IPS-20b (cell line): ENCODE data around the gene IL26.

Experiments used
- H3K27ac ChIP-seq: one replicate; pipeline ENCODE4 v1.5.1; 2013; ENCODE audit warnings: low read length
- H3K27me3 ChIP-seq: 2 replicates; pipeline ENCODE4 v1.6.1; 2013; ENCODE audit warnings: mild to moderate bottlenecking, low read length, inconsistent platforms; ENCODE audit not compliant: insufficient read depth
- H3K36me3 ChIP-seq: 2 replicates; pipeline ENCODE4 v1.6.1; 2013; ENCODE audit warnings: low read depth, mild to moderate bottlenecking, inconsistent platforms, low read length, moderate library complexity; ENCODE audit not compliant: insufficient read depth
- H3K4me1 ChIP-seq: 2 replicates; pipeline ENCODE4 v1.6.1; 2013; ENCODE audit warnings: mild to moderate bottlenecking, control low read depth, inconsistent platforms, low read length, moderate library complexity; ENCODE audit not compliant: insufficient read depth
- H3K4me3 ChIP-seq: 2 replicates; pipeline ENCODE4 v1.5.1; 2013; ENCODE audit warnings: mild to moderate bottlenecking, low read length, inconsistent platforms
- H3K9ac ChIP-seq: 2 replicates; pipeline ENCODE4 v1.6.1; 2013; ENCODE audit warnings: low read depth, mild to moderate bottlenecking, inconsistent platforms, low read length, moderate library complexity
- H3K9me3 ChIP-seq: 2 replicates; pipeline ENCODE4 v1.6.1; 2013; ENCODE audit warnings: mild to moderate bottlenecking, low read depth, low read length, inconsistent platforms; ENCODE audit not compliant: insufficient read depth

The IL26 gene

GRCh38 chr12:68260153-68260552, 34.5 kb upstream of the IL26 start:
- Histone ChIP-seq H3K9me3 (no peaks in the 10 kb centered on the region), H3K4me3 (no peak overlapping the region), H3K4me1 (peaks cover 5% of the 10 kb centered on the region; the same call in 1 of the 2 replicates), H3K27me3 (no peaks in the 10 kb centered on the region), H3K27ac (no peak overlapping the region), H3K9ac (no peak overlapping the region), H3K36me3 (no peaks in the 10 kb centered on the region)

GRCh38 chr12:68259318-68259940, 33.8 kb upstream of the IL26 start:
- H3K27ac ChIP-seq: no peak overlapping the region
- no peaks in the 10 kb centered on the region for H3K27me3 ChIP-seq
- H3K4me1 ChIP-seq: peaks cover 5% of the 10 kb centered on the region; the same call in 1 of the 2 replicates
- no peak overlapping the region for H3K4me3 ChIP-seq
- H3K36me3 ChIP-seq: no peaks in the 10 kb centered on the region
- no peak overlapping the region for H3K9ac ChIP-seq
- no peaks in the 10 kb centered on the region for H3K9me3 ChIP-seq

GRCh38 chr12:68253504-68253903, 27.9 kb upstream of the IL26 start, which contains the start of gene IL22:
TSS of gene IL22 (minus strand) at chr12:68253604. CDS start at chr12:68253448, 156 bp downstream.
- Histone ChIP-seq H3K36me3 (no peaks in the 10 kb centered on the region), H3K9me3 (no peaks in the 10 kb centered on the region), H3K27me3 (no peaks in the 10 kb centered on the region), H3K4me1 (no peaks in the 10 kb centered on the region), H3K4me3 (no peak within 1 kb of the TSS), H3K9ac (no peak within 1 kb of the TSS), H3K27ac (no peak within 1 kb of the TSS)

GRCh38 chr12:68252077-68252476, 26.5 kb upstream of the IL26 start:
- Histone ChIP-seq H3K36me3 (no peaks in the 10 kb centered on the region), H3K4me1 (no peaks in the 10 kb centered on the region), H3K27me3 (no peaks in the 10 kb centered on the region), H3K9ac (no peak overlapping the region), H3K4me3 (no peak overlapping the region), H3K9me3 (no peaks in the 10 kb centered on the region; the same call in 1 of the 2 replicates), H3K27ac (no peak overlapping the region)

- no peak overlapping the region for H3K9ac ChIP-seq
- H3K4me3 ChIP-seq: no peak overlapping the region
- no peaks in the 10 kb centered on the region for H3K36me3 ChIP-seq
- H3K9me3 ChIP-seq: no peaks in the 10 kb centered on the region; the same call in 1 of the 2 replicates
- no peaks in the 10 kb centered on the region for H3K4me1 ChIP-seq
- H3K27me3 ChIP-seq: no peaks in the 10 kb centered on the region
- H3K27ac ChIP-seq: no peak overlapping the region
Measured at GRCh38 chr12:68250454-68250853, 24.8 kb upstream of the IL26 start.

GRCh38 chr12:68247785-68248184, 22.2 kb upstream of the IL26 start:
- Histone ChIP-seq H3K27ac (no peak overlapping the region), H3K9me3 (no peaks in the 10 kb centered on the region; the same call in 1 of the 2 replicates), H3K9ac (no peak overlapping the region), H3K4me3 (no peak overlapping the region), H3K4me1 (no peaks in the 10 kb centered on the region), H3K36me3 (no peaks in the 10 kb centered on the region), H3K27me3 (no peaks in the 10 kb centered on the region)

- no peak overlapping the region for H3K27ac ChIP-seq
- H3K9ac ChIP-seq: no peak overlapping the region
- no peak overlapping the region for H3K4me3 ChIP-seq
- H3K27me3 ChIP-seq: no peaks in the 10 kb centered on the region
- no peaks in the 10 kb centered on the region for H3K36me3 ChIP-seq
- H3K9me3 ChIP-seq: no peaks in the 10 kb centered on the region; the same call in 1 of the 2 replicates
- H3K4me1 ChIP-seq: no peaks in the 10 kb centered on the region
Measured at GRCh38 chr12:68246350-68246749, 20.7 kb upstream of the IL26 start.

- Histone ChIP-seq H3K36me3 (no peaks in the 10 kb centered on the region), H3K27me3 (no peaks in the 10 kb centered on the region), H3K9ac (no peak overlapping the region), H3K4me3 (no peak overlapping the region), H3K9me3 (no peaks in the 10 kb centered on the region; the same call in 1 of the 2 replicates), H3K4me1 (no peaks in the 10 kb centered on the region), H3K27ac (no peak overlapping the region)
Measured at GRCh38 chr12:68245180-68246021, 19.8 kb upstream of the IL26 start.

- Histone ChIP-seq H3K27me3 (no peaks in the 10 kb centered on the region), H3K9me3 (no peaks in the 10 kb centered on the region; the same call in 1 of the 2 replicates), H3K9ac (no peak overlapping the region), H3K4me3 (no peak overlapping the region), H3K4me1 (no peaks in the 10 kb centered on the region), H3K36me3 (no peaks in the 10 kb centered on the region), H3K27ac (no peak overlapping the region)
Measured at GRCh38 chr12:68242777-68243176, 17.2 kb upstream of the IL26 start.

GRCh38 chr12:68240975-68241374, 15.4 kb upstream of the IL26 start:
- no peaks in the 10 kb centered on the region for H3K9me3 ChIP-seq
- H3K27ac ChIP-seq: no peak overlapping the region
- H3K27me3 ChIP-seq: no peaks in the 10 kb centered on the region
- no peaks in the 10 kb centered on the region for H3K36me3 ChIP-seq
- H3K4me1 ChIP-seq: no peaks in the 10 kb centered on the region
- no peak overlapping the region for H3K4me3 ChIP-seq
- no peak overlapping the region for H3K9ac ChIP-seq

- Histone ChIP-seq H3K27ac (no peak overlapping the region), H3K27me3 (no peaks in the 10 kb centered on the region), H3K4me3 (no peak overlapping the region), H3K4me1 (no peaks in the 10 kb centered on the region), H3K9ac (no peak overlapping the region), H3K36me3 (no peaks in the 10 kb centered on the region), H3K9me3 (no peaks in the 10 kb centered on the region)
Measured at GRCh38 chr12:68240079-68240478, 14.5 kb upstream of the IL26 start.
